ENCODE measurements around the gene UCK2.

Gene UCK2

GRCh38 chr1:165882168-165882837 is 54.9 kb downstream of the UCK2 start:
- no peak for TF ChIP-seq YY1 (IDR thresholded peaks at IDR 0.05; ENCODE audit: low read depth)

GRCh38 chr1:165883056-165883455 is 55.6 kb downstream of the UCK2 start:
- TF ChIP-seq TCF12 (IDR thresholded peaks at IDR 0.05; ENCODE audit: low read depth), result no peak
- no peak for TF ChIP-seq TEAD4 (IDR thresholded peaks at IDR 0.05)
- no peak for TF ChIP-seq RAD21 (IDR thresholded peaks at IDR 0.05; ENCODE audit: low read depth)
- TF ChIP-seq CEBPB (IDR thresholded peaks at IDR 0.05), result no peak
- no peak for TF ChIP-seq CREB1 (IDR thresholded peaks at IDR 0.05; ENCODE audit: low read depth)
- TF ChIP-seq USF1 (IDR thresholded peaks at IDR 0.05), result no peak
- TF ChIP-seq EP300 (IDR thresholded peaks at IDR 0.05; ENCODE audit: borderline replicate concordance), result no peak
- TF ChIP-seq ZBTB7A (IDR thresholded peaks at IDR 0.05; ENCODE audit: low read depth), result no peak
- TF ChIP-seq TAF1 (IDR thresholded peaks at IDR 0.05; ENCODE audit: low read depth), result no peak
- TF ChIP-seq EGR1 (IDR thresholded peaks at IDR 0.05), result no peak
- no peak for TF ChIP-seq MAX (IDR thresholded peaks at IDR 0.05)
- TF ChIP-seq REST (IDR thresholded peaks at IDR 0.05; ENCODE audit: low read depth), result no peak
- TF ChIP-seq FOXM1 (IDR thresholded peaks at IDR 0.05; ENCODE audit: borderline replicate concordance, low read depth), result no peak
- no peak for TF ChIP-seq NFIC (IDR thresholded peaks at IDR 0.05)
- no peak for TF ChIP-seq YY1 (IDR thresholded peaks at IDR 0.05; ENCODE audit: low read depth)

- TF ChIP-seq CEBPB (IDR thresholded peaks at IDR 0.05) (no peak), EGR1 (IDR thresholded peaks at IDR 0.05) (no peak), TAF1 (IDR thresholded peaks at IDR 0.05; ENCODE audit: low read depth) (no peak), NFIC (IDR thresholded peaks at IDR 0.05) (no peak), TCF12 (IDR thresholded peaks at IDR 0.05; ENCODE audit: low read depth) (no peak), MAX (IDR thresholded peaks at IDR 0.05) (no peak), USF1 (IDR thresholded peaks at IDR 0.05) (no peak)
Observed at GRCh38 chr1:165884009-165884689, 56.7 kb downstream of the UCK2 start.

- TF ChIP-seq RAD21 (IDR thresholded peaks at IDR 0.05; ENCODE audit: low read depth) (no peak), FOXM1 (IDR thresholded peaks at IDR 0.05; ENCODE audit: borderline replicate concordance, low read depth) (no peak), EGR1 (IDR thresholded peaks at IDR 0.05) (no peak), CEBPB (IDR thresholded peaks at IDR 0.05) (no peak), REST (IDR thresholded peaks at IDR 0.05; ENCODE audit: low read depth) (no peak), ZBTB7A (IDR thresholded peaks at IDR 0.05; ENCODE audit: low read depth) (no peak), YY1 (IDR thresholded peaks at IDR 0.05; ENCODE audit: low read depth) (no peak), TAF1 (IDR thresholded peaks at IDR 0.05; ENCODE audit: low read depth) (no peak), NFIC (IDR thresholded peaks at IDR 0.05) (no peak), CREB1 (IDR thresholded peaks at IDR 0.05; ENCODE audit: low read depth) (no peak), USF1 (IDR thresholded peaks at IDR 0.05) (no peak), TEAD4 (IDR thresholded peaks at IDR 0.05) (no peak), EP300 (IDR thresholded peaks at IDR 0.05; ENCODE audit: borderline replicate concordance) (no peak), TCF12 (IDR thresholded peaks at IDR 0.05; ENCODE audit: low read depth) (no peak), MAX (IDR thresholded peaks at IDR 0.05) (no peak)
Observed at GRCh38 chr1:165884690-165885304, 57.4 kb downstream of the UCK2 start.

- no peak for TF ChIP-seq ZBTB7A (IDR thresholded peaks at IDR 0.05; ENCODE audit: low read depth)
- no peak for TF ChIP-seq FOXM1 (IDR thresholded peaks at IDR 0.05; ENCODE audit: borderline replicate concordance, low read depth)
- no peak for TF ChIP-seq EP300 (IDR thresholded peaks at IDR 0.05; ENCODE audit: borderline replicate concordance)
- no peak for TF ChIP-seq YY1 (IDR thresholded peaks at IDR 0.05; ENCODE audit: low read depth)
- no peak for TF ChIP-seq TCF12 (IDR thresholded peaks at IDR 0.05; ENCODE audit: low read depth)
Observed at GRCh38 chr1:165885305-165885694, 57.9 kb downstream of the UCK2 start.
